Ovary (tissue), 9 donors: ENCODE measurements around the gene CSNK2B. TPM values are rescaled to one million over a fixed set of nuclear protein-coding genes. Genes with fewer than 3 reads are reported as not detected.

Experiments used
- DNase-seq, 5 donors: peaks; one replicate each; pipeline ENCODE4 v3.0.0-alpha.2; 2019 to 2020
- H3K27ac ChIP-seq, 2 donors: fragments of 200-600 bp; one replicate each; pipeline versions ENCODE4 v1.5.1 to v1.8.0; 2019 to 2022
- H3K27me3 ChIP-seq: fragments of 200-600 bp; one replicate; pipeline ENCODE4 v1.8.0; 2022
- H3K36me3 ChIP-seq: fragments of 200-600 bp; sonication (generic); one replicate; pipeline ENCODE4 v1.5.1; 2019
- H3K4me1 ChIP-seq: one replicate; pipeline ENCODE4 v1.8.1; 2013; ENCODE audit warnings: mild to moderate bottlenecking, moderate library complexity; ENCODE audit not compliant: insufficient read depth
- H3K4me3 ChIP-seq: fragments of 200-600 bp; sonication (generic); one replicate; pipeline ENCODE4 v1.5.1; 2017
- H3K9me3 ChIP-seq, 2 donors: fragments of 200-600 bp in 1 of 2; sonication (generic) in 1 of 2; one replicate each; pipeline versions ENCODE4 v1.5.1 to v1.8.1; 2013 to 2019; ENCODE audit warnings: mild to moderate bottlenecking in 1 of 2, moderate library complexity in 1 of 2
- EP300 ChIP-seq: sonication (generic); formaldehyde crosslinking; IDR thresholded peaks from one replicate; pipeline ENCODE4 v1.6.1; 2017; ENCODE audit warnings: antibody characterized with exemption
- POLR2A ChIP-seq: fragments of 450-650 bp; IDR thresholded peaks from one replicate; pipeline ENCODE4 v1.6.1; 2017; ENCODE audit warnings: antibody characterized with exemption, mild to moderate bottlenecking, moderate library complexity
- WGBS, 3 donors: extraction: QIAGEN DNeasy Blood & Tissue Kit in 1 of 3; methylation state at CpG; one replicate each; pipeline versions ENCODE4 v1.1.5 to v1.1.7; 2013 to 2017; 5-methylcytosine and 5-hydroxymethylcytosine counted together
- intact Hi-C, 4 donors: fragments of 100-400 bp; cut with DNase I; formaldehyde crosslinking; loops; one replicate each; pipeline versions ENCODE4 v1.11.0 to v1.15.1; 2022 to 2023
- polyA plus RNA-seq, 2 donors: library from polyadenylated mRNA; stranded (reverse); fragments of 200-250 nt in 1 of 2; fragments of 350-450 nt in 1 of 2; fragmentation: Illumina TruSeq in 1 of 2; extraction: RNeasy Lipid Tissue Mini Kit (QIAGEN cat#74804) in 1 of 2; gene quantifications; one replicate each; pipeline ENCODE4 v1.2.3, GENCODE V29; 2013 to 2014
- total RNA-seq, 7 donors: library from RNA; depleted of rRNA in 2 of 7; stranded (reverse); fragments of >200 nt in 2 of 7; fragmentation: NEBNext Ultra II Directional in 3 of 7; extraction: Animal tissue kit (Norgen Biotek cat#: 25700) in 3 of 7; gene quantifications; one replicate each; pipeline versions ENCODE4 v1.1.0 to v1.2.4, GENCODE V29; 2016 to 2023
- TF ChIP-seq, protein P1 (sequence below), 3 donors: fragments of 450-650 bp in 2 of 3; fragments of 200-600 bp in 1 of 3; IDR thresholded peaks; one replicate each; pipeline versions ENCODE4 v1.5.1 to v1.8.0; 2016 to 2022; ENCODE audit warnings: antibody characterized with exemption in 3 of 3, mild to moderate bottlenecking in 1 of 3
- donor health status: DM: no; HTN: no; CAD: no; lungs with moderate emphysema.
- donor health status: DM: no; HTN: no; CAD: no.
- donor health status: Bipolar disorder and iron deficiency.
- donor health status: DM: yes; HTN: yes; CAD: no.
- donor health status: DM: no; HTN: no; CAD: no.
- donor health status: DM: yes; HTN: yes; CAD: no.

Gene CSNK2B
- total and polyA plus RNA-seq, 9 donors = 120 to 258 (median 144) TPM

DNA sequence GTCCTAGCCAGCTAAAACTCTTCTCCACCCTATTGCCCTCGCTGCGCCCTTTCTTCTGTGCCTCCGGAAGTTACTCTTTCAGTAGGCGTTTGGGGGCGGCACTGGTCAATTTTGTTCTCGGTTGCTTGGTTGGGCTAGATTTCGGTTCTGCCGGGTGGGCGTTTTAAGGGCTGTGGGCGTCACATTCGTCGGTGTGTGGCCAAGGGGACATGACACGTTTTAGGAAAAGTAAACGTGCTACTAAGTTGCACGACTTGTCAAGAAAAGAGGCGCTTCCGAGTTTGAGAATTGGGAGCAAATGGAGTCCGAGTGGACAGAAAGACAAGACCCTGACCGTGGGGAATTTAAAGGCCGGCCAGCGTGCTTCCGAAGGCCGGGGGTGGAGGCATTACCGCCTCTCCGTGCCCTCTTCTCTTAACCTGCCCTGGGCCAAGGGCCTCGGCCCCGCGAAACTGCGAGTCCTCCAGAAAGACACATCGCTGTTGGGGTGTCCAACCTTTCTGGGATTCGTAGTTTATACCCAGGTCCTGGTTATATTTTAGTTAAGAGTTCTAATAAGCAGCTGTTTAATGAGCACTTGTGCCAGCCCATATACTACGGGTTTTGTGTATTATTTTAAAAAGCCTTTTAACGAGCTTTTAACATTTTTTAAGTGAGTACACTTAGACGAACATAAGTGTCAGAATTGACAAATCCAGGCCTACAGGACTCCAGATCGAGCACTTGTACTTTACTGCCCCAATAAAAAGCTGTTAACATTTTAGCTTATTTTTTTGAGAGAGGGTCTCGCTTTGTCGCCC is 12.8 kb upstream of the CSNK2B start:
- intact Hi-C loops = loop anchor here in 1 of 4 donors (2.0 kb wide), 1 partner anchor 32 kb away; the partner anchor contains the start of gene PRRC2A
- DNase-seq = peak in 4 of 5 donors; percentile 87 to 92 (median 89)
- Histone ChIP-seq H3K9me3 (no peaks in the 10 kb centered on the region), H3K27me3 (no peaks in the 10 kb centered on the region), H3K27ac (peak overlapping the region; percentile 99 to 100), H3K4me3 (peak overlapping the region; percentile 95), H3K4me1 (peaks cover 7% of the 10 kb centered on the region), H3K36me3 (no peaks in the 10 kb centered on the region)
- TF ChIP-seq POLR2A = peak; percentile 3
- no peak for TF ChIP-seq EP300
- TF ChIP-seq, protein P1, sequence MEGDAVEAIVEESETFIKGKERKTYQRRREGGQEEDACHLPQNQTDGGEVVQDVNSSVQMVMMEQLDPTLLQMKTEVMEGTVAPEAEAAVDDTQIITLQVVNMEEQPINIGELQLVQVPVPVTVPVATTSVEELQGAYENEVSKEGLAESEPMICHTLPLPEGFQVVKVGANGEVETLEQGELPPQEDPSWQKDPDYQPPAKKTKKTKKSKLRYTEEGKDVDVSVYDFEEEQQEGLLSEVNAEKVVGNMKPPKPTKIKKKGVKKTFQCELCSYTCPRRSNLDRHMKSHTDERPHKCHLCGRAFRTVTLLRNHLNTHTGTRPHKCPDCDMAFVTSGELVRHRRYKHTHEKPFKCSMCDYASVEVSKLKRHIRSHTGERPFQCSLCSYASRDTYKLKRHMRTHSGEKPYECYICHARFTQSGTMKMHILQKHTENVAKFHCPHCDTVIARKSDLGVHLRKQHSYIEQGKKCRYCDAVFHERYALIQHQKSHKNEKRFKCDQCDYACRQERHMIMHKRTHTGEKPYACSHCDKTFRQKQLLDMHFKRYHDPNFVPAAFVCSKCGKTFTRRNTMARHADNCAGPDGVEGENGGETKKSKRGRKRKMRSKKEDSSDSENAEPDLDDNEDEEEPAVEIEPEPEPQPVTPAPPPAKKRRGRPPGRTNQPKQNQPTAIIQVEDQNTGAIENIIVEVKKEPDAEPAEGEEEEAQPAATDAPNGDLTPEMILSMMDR (IDR thresholded peaks at IDR 0.05) = peak in 1 of 3 donors; percentile 6
- 6 to 7% (median 7%) methylated on average over 37 of the region's 37 CpGs for WGBS, 3 donors

DNA sequence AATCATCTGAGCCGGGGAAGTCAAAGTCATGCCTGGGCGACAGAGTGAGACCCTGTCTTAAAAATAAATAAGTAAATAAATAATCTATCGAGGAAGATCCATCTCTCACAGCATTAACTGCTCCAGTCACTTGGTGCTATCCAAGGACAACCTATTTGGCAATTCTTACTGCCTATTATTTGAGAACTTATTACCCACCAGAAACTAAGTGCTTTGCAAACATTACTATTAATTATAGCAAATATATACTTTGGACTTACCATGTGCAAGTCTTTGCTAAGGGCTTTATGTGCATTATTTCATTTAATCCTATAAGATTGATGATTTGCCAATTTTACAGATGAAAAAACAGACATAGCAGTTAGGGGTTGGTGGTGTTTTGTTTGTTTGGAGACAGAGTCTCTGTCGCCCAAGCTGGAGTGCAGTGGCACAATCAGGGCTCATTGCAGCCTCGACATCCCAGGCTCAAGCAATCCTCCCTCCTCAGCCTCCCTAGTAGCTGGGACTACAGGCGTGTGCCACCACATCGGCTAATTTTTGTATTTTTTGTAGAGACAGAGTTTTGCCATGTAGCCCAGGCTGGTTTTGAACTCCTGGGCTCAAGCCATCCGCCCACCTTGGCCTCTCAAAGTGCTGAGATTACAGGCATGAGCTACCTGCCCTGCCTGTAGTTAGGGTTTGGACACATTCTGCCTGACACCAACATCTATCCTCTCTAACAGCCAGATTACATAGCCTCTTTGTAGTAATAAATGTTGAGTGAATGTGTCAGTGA is 11.1 kb upstream of the CSNK2B start:
- intact Hi-C loops = no loop called here
- no peaks in the 10 kb centered on the region for H3K27me3 ChIP-seq
- TF ChIP-seq, protein P1 (IDR thresholded peaks at IDR 0.05) = no peak
- TF ChIP-seq EP300 (no peak), POLR2A (no peak)
- no peak overlapping the region for H3K27ac ChIP-seq
- H3K4me1 ChIP-seq = peaks cover 15% of the 10 kb centered on the region
- no peak overlapping the region for H3K4me3 ChIP-seq
- no peak for DNase-seq
- WGBS, 3 donors = 89 to 95% (median 89%) methylated on average over 8 of the region's 8 CpGs
- no peaks in the 10 kb centered on the region for H3K36me3 ChIP-seq
- H3K9me3 ChIP-seq = no peaks in the 10 kb centered on the region

DNA sequence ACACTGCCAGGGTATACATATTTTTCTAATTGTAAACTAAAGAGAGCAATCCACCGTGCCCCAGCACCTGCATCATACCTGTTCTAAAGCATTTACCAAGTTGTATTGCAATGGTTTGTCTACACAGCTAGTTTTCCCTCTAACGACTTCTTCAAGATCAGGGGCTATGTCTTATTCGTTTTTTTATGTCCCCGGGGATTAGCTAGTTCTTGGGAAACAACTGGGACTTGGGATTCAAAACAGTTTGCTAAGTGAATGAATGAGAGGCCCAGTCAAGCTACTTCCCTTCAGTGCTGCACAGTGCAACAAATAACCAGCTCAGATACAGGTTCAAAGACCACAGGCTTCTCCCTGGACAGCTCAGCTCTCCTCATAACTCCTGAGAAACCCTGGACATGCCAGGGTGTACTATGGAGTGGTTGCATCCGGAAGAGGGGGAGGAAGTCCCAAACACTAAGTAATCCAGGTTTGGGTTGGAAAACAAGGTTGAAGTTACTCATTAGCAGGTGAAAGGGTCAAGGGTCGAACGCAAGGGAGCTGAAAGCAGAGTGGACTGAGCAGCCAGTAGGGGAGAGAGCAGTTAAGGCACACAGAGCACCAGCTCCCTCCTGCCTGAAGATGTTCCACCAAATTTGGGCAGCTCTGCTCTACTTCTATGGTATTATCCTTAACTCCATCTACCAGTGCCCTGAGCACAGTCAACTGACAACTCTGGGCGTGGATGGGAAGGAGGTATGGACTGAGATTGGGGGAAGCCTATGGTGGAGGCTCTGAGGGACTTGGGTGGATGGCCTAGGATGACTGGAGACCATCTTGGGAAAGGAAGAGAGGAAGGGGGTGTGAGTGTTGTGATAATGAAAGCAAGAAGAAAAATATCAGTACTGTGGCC is 10.3 kb upstream of the CSNK2B start, which contains the start of gene APOM:
APOM (plus strand) TSS at position 546 of the 889 bp plus-strand sequence; CDS start at position 619, 73 bp downstream.
- no peak for DNase-seq
- TF ChIP-seq, protein P1 (IDR thresholded peaks at IDR 0.05) = no peak
- TF ChIP-seq POLR2A (no peak), EP300 (no peak)
- WGBS, 3 donors = 76 to 84% (median 82%) methylated on average over 8 of the region's 8 CpGs
- Histone ChIP-seq H3K36me3 (no peaks in the 10 kb centered on the region), H3K4me1 (peaks cover 15% of the 10 kb centered on the region), H3K4me3 (no peak within 1 kb of the TSS), H3K27me3 (no peaks in the 10 kb centered on the region), H3K27ac (no peak within 1 kb of the TSS), H3K9me3 (no peaks in the 10 kb centered on the region)
- intact Hi-C loops = no loop called here
